RWPE2 (cell line): ENCODE measurements around the gene CAPN1.
"Not testable (repeated sequence)": the region's sequence is repeated elsewhere in the genome, so short reads cannot be mapped to it uniquely, and the experiment has no call there.

ENCODE experiments used
- ATAC-seq: fragments of 200-7000 bp; cut with Tn5 transposase; 3 replicates; pipeline ENCODE4 v1.9.1; 2021; ENCODE audit warnings: low read depth
- DNase-seq: peaks from one replicate; pipeline ENCODE4 v3.0.0-alpha.2; 2020; ENCODE audit warnings: low spot score
- H3K27ac ChIP-seq: fragments of 450-650 bp; 2 replicates; pipeline ENCODE4 v1.5.1; 2017; ENCODE audit warnings: mild to moderate bottlenecking; ENCODE audit not compliant: poor library complexity, severe bottlenecking
- H3K27me3 ChIP-seq: fragments of 250-450 bp; sonication (Bioruptor Pico); 2 replicates; pipeline ENCODE4 v1.5.1; 2021; ENCODE audit warnings: mild to moderate bottlenecking, moderate library complexity; ENCODE audit not compliant: insufficient read depth, poor library complexity, severe bottlenecking
- H3K36me3 ChIP-seq: fragments of 250-450 bp; sonication (Bioruptor Pico); 2 replicates; pipeline ENCODE4 v1.5.1; 2020; ENCODE audit warnings: low read depth, mild to moderate bottlenecking, moderate library complexity
- H3K4me1 ChIP-seq: fragments of 250-450 bp; sonication (Bioruptor Pico); 2 replicates; pipeline ENCODE4 v1.5.1; 2021; ENCODE audit warnings: mild to moderate bottlenecking, moderate library complexity; ENCODE audit not compliant: insufficient read depth, poor library complexity, severe bottlenecking
- H3K4me3 ChIP-seq: fragments of 250-450 bp; sonication (Bioruptor Pico); 2 replicates; pipeline ENCODE4 v1.5.1; 2021; ENCODE audit warnings: mild to moderate bottlenecking, moderate library complexity; ENCODE audit not compliant: severe bottlenecking
- H3K9me3 ChIP-seq: fragments of 250-450 bp; sonication (Bioruptor Pico); 2 replicates; pipeline ENCODE4 v1.5.1; 2021; ENCODE audit warnings: mild to moderate bottlenecking, moderate library complexity; ENCODE audit not compliant: severe bottlenecking
- CTCF ChIP-seq: fragments of 450-650 bp; IDR thresholded peaks from one replicate; pipeline ENCODE4 v1.5.1; 2017; ENCODE audit warnings: mild to moderate bottlenecking, moderate library complexity; ENCODE audit not compliant: poor library complexity, severe bottlenecking

CAPN1 gene

GRCh38 chr11:65225279-65226102 lies 43.8 kb downstream of the CAPN1 start:
- peaks cover 10% of the 10 kb centered on the region for H3K4me1 ChIP-seq
- peak overlapping the region; percentile 20 for H3K4me3 ChIP-seq
- peak; percentile 79 for ATAC-seq
- H3K27me3 ChIP-seq: no peaks in the 10 kb centered on the region
- H3K36me3 ChIP-seq: no peaks in the 10 kb centered on the region
- peak; percentile 80 for TF ChIP-seq CTCF
- peak overlapping the region; percentile 49 for H3K27ac ChIP-seq
- DNase-seq: no peak
- no peaks in the 10 kb centered on the region for H3K9me3 ChIP-seq

GRCh38 chr11:65226103-65226442 lies 44.3 kb downstream of the CAPN1 start:
- H3K27ac ChIP-seq: peak overlapping the region; percentile 49

GRCh38 chr11:65227879-65228278 lies 46.2 kb downstream of the CAPN1 start:
- H3K36me3 ChIP-seq: no peaks in the 10 kb centered on the region
- no peaks in the 10 kb centered on the region for H3K9me3 ChIP-seq
- DNase-seq: no peak
- no peak overlapping the region for H3K27ac ChIP-seq
- H3K27me3 ChIP-seq: no peaks in the 10 kb centered on the region
- no peak for TF ChIP-seq CTCF
- no peak for ATAC-seq
- H3K4me1 ChIP-seq: peaks cover 10% of the 10 kb centered on the region
- H3K4me3 ChIP-seq: no peak overlapping the region

More at GRCh38 chr11:65226103-65226442, 44.3 kb downstream of the CAPN1 start:
- Histone ChIP-seq H3K9me3 (no peaks in the 10 kb centered on the region), H3K27me3 (no peaks in the 10 kb centered on the region), H3K4me3 (peak overlapping the region; percentile 20), H3K4me1 (peaks cover 10% of the 10 kb centered on the region), H3K36me3 (no peaks in the 10 kb centered on the region)
- DNase-seq: no peak
- no peak for ATAC-seq
- TF ChIP-seq CTCF: no peak

GRCh38 chr11:65236194-65237059 lies 54.7 kb downstream of the CAPN1 start:
- no peak overlapping the region for H3K27ac ChIP-seq
- no peaks in the 10 kb centered on the region for H3K27me3 ChIP-seq
- no peaks in the 10 kb centered on the region for H3K36me3 ChIP-seq
- no peak overlapping the region for H3K4me3 ChIP-seq
- H3K4me1 ChIP-seq: no peaks in the 10 kb centered on the region
- H3K9me3 ChIP-seq: no peaks in the 10 kb centered on the region
- ATAC-seq (no peak), DNase-seq (no peak)
- TF ChIP-seq CTCF: no peak

GRCh38 chr11:65238302-65238701 lies 56.6 kb downstream of the CAPN1 start:
- H3K27me3 ChIP-seq, H3K36me3 ChIP-seq, H3K27ac ChIP-seq, DNase-seq, H3K4me3 ChIP-seq, H3K9me3 ChIP-seq, ATAC-seq, H3K4me1 ChIP-seq: not testable (repeated sequence)
